Kidney glomerular epithelial cell (primary cell): Measurements from ENCODE around the gene SP100.
"Not testable (repeated sequence)": the region's sequence is repeated elsewhere in the genome, so short reads cannot be mapped to it uniquely, and the experiment has no call there.

ENCODE experiments used
- DNase-seq: peaks from one replicate; lab custom pipeline; 2025; lab: John Stamatoyannopoulos, UW

Gene SP100

DNA sequence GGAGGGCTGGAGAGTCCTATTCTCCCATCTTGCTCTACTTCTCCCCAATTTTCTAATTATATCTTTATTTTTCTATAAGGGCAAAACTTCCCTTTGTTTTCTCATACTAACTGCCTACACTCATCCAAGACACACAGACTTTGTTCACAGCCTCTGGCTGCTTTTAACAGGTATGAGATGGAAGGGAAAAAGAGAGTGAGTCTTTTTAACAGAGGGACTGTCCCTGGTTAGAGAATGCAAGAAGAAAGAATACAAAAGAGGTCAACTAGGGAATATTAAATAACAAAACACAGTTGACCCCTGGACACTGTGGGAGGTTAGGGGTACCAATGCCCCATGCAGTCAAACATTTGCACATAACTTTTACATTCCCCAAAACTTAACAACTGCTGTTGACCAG lies 41.8 kb downstream of the SP100 start:
- DNase-seq, result no peak

DNA sequence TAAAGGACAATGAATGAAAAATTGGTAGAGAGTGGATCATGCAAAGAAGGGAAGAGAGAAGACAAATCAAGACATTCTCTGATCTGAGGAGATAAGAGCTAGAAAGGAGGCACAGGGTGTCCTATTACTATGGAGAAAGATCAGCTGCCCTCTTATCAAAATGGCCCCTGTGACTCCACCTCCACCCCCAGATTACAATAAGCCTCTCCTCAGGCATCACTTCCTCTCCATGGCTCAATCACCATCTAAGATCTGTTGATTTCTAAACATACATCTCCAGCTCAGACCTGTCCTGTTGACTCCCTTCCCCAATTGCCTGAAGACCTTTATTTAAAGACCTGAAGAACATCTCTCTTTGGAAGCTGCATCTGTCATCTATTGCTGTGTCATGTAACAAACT lies 43.2 kb downstream of the SP100 start:
- no peak for DNase-seq

- DNase-seq, result no peak
These were observed 55.1 kb downstream of the SP100 start for GRCh38 chr2:230471074-230471473.

DNA sequence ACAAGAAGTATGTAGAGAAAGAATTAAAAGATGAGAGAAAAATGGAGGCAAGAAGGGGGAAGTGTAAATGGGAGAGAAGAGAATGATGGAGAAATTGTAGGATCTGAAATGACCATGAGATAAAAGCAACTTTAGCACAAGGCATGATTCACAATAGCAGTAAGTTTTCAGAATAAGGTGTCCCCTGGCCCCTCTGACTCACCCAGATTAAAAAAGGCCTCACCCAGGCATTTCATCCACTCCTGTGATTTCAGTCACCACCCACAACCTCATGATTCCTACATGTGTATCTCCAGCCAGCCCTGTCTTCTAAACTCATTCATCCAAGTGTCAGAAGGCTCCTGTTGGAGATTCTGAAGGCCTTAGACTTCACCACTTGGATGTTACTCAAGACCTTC lies 56.6 kb downstream of the SP100 start:
- DNase-seq, result no peak

- DNase-seq, result no peak
These were observed 57.4 kb downstream of the SP100 start for GRCh38 chr2:230473378-230473777.

- DNase-seq, result no peak
These were observed 59.1 kb downstream of the SP100 start for GRCh38 chr2:230475143-230475542.

- DNase-seq, result no peak
These were observed 69.9 kb downstream of the SP100 start for GRCh38 chr2:230485801-230486341.

- DNase-seq, result not testable (repeated sequence)
These were observed 75.2 kb downstream of the SP100 start for GRCh38 chr2:230491219-230491618.

- DNase-seq, result no peak
These were observed 76.1 kb downstream of the SP100 start for GRCh38 chr2:230492107-230492506.

DNA sequence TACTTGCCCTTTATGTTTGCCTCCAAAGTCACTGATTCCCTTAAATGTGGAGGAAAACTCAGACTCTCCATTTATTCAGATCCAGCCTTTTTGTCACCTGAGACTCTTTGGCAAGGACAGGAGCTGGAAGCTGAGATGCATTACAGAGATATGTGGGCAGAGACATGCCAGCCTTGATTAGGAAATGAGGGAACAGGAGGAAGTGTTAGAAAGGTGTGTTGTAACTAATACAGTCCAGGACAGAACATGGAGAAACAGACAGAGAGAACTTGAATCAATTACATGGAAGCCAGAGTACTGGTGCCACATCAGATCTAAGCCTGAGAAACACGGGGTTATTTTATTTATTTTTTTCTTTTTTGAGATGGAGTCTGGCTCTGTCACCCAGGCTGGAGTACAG lies 79.0 kb downstream of the SP100 start:
- no peak for DNase-seq

DNA sequence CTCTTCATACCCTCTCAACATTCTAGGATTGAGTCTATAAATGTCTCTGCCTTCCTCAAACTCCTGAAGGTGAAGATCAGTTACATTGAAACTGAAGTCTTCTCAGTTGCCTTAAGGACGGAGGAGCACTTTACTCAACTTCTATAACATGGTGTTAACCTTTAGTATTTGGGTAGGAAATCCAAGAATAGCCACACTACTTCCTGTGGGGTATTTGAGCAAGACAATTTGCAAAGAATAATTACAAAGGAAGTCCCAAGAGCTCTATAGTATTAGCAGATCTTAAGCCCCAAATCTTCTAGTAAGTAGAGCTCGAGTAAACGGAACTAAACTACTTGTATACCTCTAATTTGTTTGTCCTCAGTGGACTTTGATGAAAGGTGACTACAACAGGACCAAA lies 80.9 kb downstream of the SP100 start:
- no peak for DNase-seq

DNA sequence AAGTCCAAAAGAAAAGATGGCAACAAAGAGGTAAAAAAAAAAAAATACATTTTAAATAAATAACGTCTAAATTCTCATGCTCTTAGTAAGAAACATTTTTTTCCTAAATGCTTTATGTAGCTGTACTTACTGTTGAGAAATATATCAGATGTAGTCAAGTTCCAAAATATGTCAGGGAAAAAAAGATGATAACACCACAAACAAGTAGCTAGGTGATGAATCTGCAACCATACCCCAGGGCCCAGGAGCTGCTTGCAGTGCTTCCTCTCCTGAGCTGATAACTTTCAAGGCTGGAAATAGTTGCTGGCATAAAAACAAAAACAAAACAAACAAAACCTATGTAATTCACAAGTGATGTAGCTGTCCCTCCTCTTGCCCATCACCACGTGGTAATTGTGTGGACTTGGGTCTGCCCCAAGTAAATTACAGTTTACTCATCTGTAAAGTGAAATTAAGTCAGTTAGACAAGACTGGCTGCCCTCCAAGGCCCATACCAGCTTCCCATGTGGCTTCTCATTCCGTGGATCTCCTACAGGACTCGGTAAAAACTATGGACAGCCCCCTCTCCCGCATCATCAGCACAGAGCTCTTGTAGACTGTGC lies 82.6 kb downstream of the SP100 start:
- no peak for DNase-seq

GRCh38 chr2:230502593-230502992 lies 86.6 kb downstream of the SP100 start:
- no peak for DNase-seq

DNA sequence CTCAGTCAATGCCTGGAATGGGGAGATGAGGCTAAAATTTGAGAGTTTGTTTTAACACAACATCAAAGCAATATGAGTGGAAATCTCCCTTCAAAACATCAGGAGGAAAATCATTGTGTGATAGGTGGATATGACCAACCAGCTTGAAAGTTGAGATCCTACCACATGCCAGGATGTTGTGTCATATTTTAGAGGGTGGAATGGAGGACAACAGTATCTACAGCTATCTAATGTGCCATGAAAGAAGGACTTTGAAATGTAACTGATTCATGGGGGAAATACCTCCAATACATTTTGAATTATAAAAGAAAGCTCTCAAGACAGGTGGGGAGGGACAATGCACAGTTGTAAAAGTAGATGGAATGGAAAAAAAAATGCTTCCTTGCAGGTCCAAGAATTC lies 87.8 kb downstream of the SP100 start:
- no peak for DNase-seq

GRCh38 chr2:230505162-230505561 lies 89.2 kb downstream of the SP100 start:
- no peak for DNase-seq

DNA sequence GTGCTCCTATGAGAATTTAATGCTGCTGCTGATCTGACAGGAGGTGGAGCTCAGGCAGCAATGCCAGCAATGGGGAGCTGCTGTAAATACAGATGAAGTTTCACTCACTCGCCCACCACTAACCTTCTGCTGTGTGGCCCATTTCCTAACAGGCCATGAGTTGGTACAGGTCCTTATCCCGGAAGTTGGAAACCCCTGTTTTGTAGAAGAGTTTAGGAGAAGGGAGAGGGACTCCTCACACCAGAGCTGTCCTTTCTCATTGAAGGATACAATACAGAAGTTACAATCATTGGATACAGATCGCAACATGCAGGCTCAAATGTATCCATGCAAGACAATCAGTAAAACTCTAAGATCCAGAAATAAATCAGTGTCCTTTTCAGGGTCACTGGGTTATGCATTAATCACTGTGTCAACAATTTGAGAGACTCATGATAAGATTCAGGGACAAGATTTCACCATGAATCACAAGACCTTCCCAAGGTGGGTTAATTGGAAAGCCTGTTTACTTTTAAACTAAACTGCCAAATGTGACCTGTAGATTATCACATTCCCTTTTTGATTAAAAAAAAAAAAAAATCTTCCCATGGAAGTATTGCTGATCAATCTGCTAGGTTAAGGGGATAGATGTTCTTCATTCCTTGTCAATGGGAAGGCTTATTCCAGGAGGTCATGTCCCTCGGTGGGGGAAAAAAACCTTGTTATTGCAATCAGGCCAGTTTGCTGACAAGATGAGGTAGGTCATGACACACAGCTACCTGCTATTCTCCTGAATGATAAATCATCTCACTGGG lies 97.2 kb downstream of the SP100 start:
- peak; percentile 9 for DNase-seq

- no peak for DNase-seq
These were observed 104.3 kb downstream of the SP100 start for GRCh38 chr2:230520061-230520874.

- peak; percentile 28 for DNase-seq
These were observed 104.8 kb downstream of the SP100 start for GRCh38 chr2:230520875-230521155.

GRCh38 chr2:230521386-230521785 lies 105.4 kb downstream of the SP100 start:
- DNase-seq, result no peak

GRCh38 chr2:230525682-230526081 lies 109.7 kb downstream of the SP100 start:
- no peak for DNase-seq

- no peak for DNase-seq
These were observed 121.6 kb downstream of the SP100 start for GRCh38 chr2:230537531-230537976.

- DNase-seq, result no peak
These were observed 124.3 kb downstream of the SP100 start for GRCh38 chr2:230540332-230540731.

- DNase-seq, result no peak
These were observed 126.0 kb downstream of the SP100 start for GRCh38 chr2:230541934-230542380.
